Prostate gland (tissue), 2 donors: ENCODE measurements around the gene RANBP1. TPM values are rescaled to one million over a fixed set of nuclear protein-coding genes. Genes with fewer than 3 reads are reported as not detected.
A peak's percentile ranks its signal among the peaks of the same experiment; 100 is the strongest.

ENCODE experiments used
- DNase-seq: peaks from one replicate; pipeline ENCODE4 v3.0.0-alpha.2; 2019; ENCODE audit warnings: low spot score
- H3K27ac ChIP-seq, 2 donors: fragments of 200-600 bp; sonication (generic); 2 replicates each; pipeline ENCODE4 v1.5.1; 2017 to 2019
- H3K27me3 ChIP-seq: fragments of 200-600 bp; sonication (generic); replicated peaks from 2 replicates; pipeline ENCODE4 v1.5.1; 2019; ENCODE audit not compliant: insufficient read depth
- H3K36me3 ChIP-seq, 2 donors: fragments of 200-600 bp; sonication (generic); 1 replicate in 1 of 2; 2 replicates in 1 of 2; pipeline versions ENCODE4 v1.5.1 to v1.8.1; 2017 to 2019
- H3K4me1 ChIP-seq: fragments of 200-600 bp; sonication (generic); replicated peaks from 2 replicates; pipeline ENCODE4 v1.5.1; 2019
- H3K4me3 ChIP-seq, 2 donors: fragments of 200-600 bp; sonication (generic); 2 replicates each; pipeline ENCODE4 v1.5.1; 2017 to 2019
- H3K9me3 ChIP-seq: fragments of 200-600 bp; sonication (generic); 2 replicates; pipeline ENCODE4 v1.5.1; 2017
- POLR2A ChIP-seq: fragments of 450-650 bp; IDR thresholded peaks from one replicate; pipeline ENCODE4 v1.6.1; 2016; ENCODE audit warnings: antibody characterized with exemption, mild to moderate bottlenecking
- POLR2AphosphoS5 ChIP-seq: sonication (generic); formaldehyde crosslinking; IDR thresholded peaks from one replicate; pipeline ENCODE4 v1.6.1; 2017; ENCODE audit warnings: antibody characterized with exemption
- WGBS: methylation state at CpG from one replicate; pipeline ENCODE4 v1.1.5; 2018; 5-methylcytosine and 5-hydroxymethylcytosine counted together
- intact Hi-C: fragments of 100-400 bp; cut with DNase I; formaldehyde crosslinking; loops from one replicate; pipeline ENCODE4 v1.14.2; 2022
- total RNA-seq, 2 donors: library from RNA; depleted of rRNA; stranded (reverse); fragments of >200 nt; gene quantifications; one replicate each; pipeline ENCODE4 v1.1.0, GENCODE V29; 2016
- TF ChIP-seq, protein P1 (sequence below), 4 experiments: fragments of 200-600 bp in 2 of 4; fragments of 450-650 bp in 2 of 4; sonication (generic) in 2 of 4; IDR thresholded peaks; 1 replicate in 3 of 4; 2 replicates in 1 of 4; pipeline ENCODE4 v1.5.1; 2016 to 2019; ENCODE audit warnings: antibody characterized with exemption in 4 of 4, mild to moderate bottlenecking in 2 of 4, moderate library complexity in 2 of 4

The RANBP1 gene
- total RNA-seq, 2 donors from 2014 or later, result 108 to 204 TPM

DNA sequence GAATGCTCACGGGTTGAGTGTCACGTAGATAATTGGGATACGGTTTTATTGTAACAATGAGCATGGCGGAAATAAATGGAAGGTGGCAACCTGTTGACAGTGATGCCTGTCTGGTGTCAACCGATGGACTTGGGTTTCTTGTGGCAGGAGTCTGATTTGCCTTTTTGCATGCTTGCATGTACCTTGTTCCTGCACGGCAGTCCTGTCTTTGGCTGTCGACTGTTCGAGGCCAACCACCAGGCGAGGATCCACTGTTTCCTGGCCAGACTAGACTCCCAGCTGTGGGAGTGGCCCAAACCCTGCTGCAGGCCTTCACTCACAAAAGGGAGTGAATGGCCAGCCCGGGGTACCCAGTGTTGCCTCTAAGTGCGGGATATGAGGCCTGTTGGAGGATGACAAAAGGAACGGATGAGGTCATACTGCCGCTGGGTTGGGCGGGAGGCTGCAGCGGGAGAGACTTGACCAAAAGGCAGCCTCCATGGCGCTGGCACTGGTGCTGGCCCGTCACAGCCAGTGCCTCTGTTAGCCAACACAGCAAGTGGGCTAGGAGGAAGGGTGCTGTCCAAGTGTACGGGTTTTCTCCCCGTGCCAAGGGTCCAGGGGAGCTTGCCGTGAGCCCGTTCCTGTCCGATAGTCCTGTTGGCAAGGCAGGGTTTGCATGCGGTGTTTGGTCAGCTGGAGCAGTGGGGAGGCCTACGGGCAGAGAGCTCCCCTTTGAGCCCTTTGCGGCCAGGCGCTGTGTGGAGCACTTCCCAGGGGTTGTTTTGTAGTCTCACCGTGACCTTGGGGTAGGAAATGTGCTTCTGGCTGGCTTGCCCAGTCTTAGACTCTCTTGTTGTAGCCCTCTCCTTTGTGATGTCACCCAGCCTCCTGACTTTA, 34.9 kb upstream of the RANBP1 start:
- Histone ChIP-seq H3K27me3 (no peaks in the 10 kb centered on the region), H3K27ac (peak overlapping the region; percentile 75 to 84), H3K36me3 (peaks cover 0 to 4% of the 10 kb centered on the region in 2 donors), H3K4me3 (peak overlapping the region; percentile 65 to 67), H3K9me3 (no peaks in the 10 kb centered on the region), H3K4me1 (peaks cover 15% of the 10 kb centered on the region)
- 4% methylated on average over 27 of the region's 27 CpGs for WGBS
- TF ChIP-seq POLR2AphosphoS5 (no peak), POLR2A (no peak)
- intact Hi-C loops, result loop anchor here (2.0 to 5.0 kb wide), 2 partner anchors 36 to 51 kb away; partner anchors contain the start of genes RANBP1, TRMT2A and ZDHHC8
- no peak for DNase-seq

GRCh38 chr22:20083157-20083890, 32.6 kb upstream of the RANBP1 start:
- Histone ChIP-seq H3K4me3 (no peak overlapping the region), H3K4me1 (peaks cover 15% of the 10 kb centered on the region), H3K27me3 (no peaks in the 10 kb centered on the region), H3K27ac (no peak overlapping the region), H3K9me3 (no peaks in the 10 kb centered on the region), H3K36me3 (peaks cover 0 to 22% of the 10 kb centered on the region in 2 donors)
- WGBS, result 80% methylated on average over 10 of the region's 10 CpGs
- TF ChIP-seq POLR2AphosphoS5 (no peak), POLR2A (no peak)
- TF ChIP-seq, protein P1, sequence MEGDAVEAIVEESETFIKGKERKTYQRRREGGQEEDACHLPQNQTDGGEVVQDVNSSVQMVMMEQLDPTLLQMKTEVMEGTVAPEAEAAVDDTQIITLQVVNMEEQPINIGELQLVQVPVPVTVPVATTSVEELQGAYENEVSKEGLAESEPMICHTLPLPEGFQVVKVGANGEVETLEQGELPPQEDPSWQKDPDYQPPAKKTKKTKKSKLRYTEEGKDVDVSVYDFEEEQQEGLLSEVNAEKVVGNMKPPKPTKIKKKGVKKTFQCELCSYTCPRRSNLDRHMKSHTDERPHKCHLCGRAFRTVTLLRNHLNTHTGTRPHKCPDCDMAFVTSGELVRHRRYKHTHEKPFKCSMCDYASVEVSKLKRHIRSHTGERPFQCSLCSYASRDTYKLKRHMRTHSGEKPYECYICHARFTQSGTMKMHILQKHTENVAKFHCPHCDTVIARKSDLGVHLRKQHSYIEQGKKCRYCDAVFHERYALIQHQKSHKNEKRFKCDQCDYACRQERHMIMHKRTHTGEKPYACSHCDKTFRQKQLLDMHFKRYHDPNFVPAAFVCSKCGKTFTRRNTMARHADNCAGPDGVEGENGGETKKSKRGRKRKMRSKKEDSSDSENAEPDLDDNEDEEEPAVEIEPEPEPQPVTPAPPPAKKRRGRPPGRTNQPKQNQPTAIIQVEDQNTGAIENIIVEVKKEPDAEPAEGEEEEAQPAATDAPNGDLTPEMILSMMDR (IDR thresholded peaks at IDR 0.05), result no peak
- intact Hi-C loops, result loop anchor here (5.0 kb wide), 1 partner anchor 49 kb away; the partner anchor contains the start of gene ZDHHC8
- no peak for DNase-seq

DNA sequence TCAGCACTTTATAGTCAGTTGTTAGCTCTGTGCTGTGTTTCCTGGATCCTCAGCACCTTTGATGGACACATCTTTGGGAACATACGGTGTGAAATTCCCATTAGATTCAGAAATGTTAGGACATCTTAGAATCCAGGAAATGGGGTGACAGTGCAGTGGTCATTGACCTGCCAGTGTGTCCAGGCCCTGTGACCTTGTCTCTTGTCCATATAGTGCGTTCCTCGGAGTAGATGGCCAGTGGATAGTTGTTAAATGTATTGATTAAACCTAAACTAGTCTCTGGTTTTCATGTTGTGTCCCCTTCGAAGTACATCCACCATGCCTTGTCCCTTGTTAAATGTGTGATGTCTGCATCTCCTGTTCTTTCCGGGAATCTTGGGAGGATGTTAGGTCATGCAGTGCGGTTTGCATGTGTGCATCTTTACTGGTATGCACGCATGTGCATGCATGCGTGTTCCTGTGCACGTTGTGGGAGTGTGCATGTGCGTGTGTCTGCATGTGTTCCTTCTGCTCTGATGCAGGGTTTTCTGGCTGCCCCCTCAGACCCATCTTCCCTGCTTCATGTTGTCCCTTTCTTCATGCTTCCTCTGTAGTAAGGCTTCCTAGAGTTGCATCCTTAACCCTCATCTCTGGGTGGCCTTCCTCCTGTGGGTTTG, 31.9 kb upstream of the RANBP1 start:
- 83% methylated on average over 10 of the region's 10 CpGs for WGBS
- Histone ChIP-seq H3K27ac (no peak overlapping the region), H3K4me1 (peaks cover 15% of the 10 kb centered on the region), H3K9me3 (no peaks in the 10 kb centered on the region), H3K27me3 (no peaks in the 10 kb centered on the region), H3K4me3 (no peak overlapping the region), H3K36me3 (peaks cover 0 to 26% of the 10 kb centered on the region in 2 donors)
- no peak for DNase-seq
- intact Hi-C loops, result loop anchor here (5.0 kb wide), 1 partner anchor 48 kb away; the partner anchor contains the start of gene ZDHHC8
- TF ChIP-seq, protein P1 (IDR thresholded peaks at IDR 0.05), result no peak
- TF ChIP-seq POLR2AphosphoS5 (no peak), POLR2A (no peak)

DNA sequence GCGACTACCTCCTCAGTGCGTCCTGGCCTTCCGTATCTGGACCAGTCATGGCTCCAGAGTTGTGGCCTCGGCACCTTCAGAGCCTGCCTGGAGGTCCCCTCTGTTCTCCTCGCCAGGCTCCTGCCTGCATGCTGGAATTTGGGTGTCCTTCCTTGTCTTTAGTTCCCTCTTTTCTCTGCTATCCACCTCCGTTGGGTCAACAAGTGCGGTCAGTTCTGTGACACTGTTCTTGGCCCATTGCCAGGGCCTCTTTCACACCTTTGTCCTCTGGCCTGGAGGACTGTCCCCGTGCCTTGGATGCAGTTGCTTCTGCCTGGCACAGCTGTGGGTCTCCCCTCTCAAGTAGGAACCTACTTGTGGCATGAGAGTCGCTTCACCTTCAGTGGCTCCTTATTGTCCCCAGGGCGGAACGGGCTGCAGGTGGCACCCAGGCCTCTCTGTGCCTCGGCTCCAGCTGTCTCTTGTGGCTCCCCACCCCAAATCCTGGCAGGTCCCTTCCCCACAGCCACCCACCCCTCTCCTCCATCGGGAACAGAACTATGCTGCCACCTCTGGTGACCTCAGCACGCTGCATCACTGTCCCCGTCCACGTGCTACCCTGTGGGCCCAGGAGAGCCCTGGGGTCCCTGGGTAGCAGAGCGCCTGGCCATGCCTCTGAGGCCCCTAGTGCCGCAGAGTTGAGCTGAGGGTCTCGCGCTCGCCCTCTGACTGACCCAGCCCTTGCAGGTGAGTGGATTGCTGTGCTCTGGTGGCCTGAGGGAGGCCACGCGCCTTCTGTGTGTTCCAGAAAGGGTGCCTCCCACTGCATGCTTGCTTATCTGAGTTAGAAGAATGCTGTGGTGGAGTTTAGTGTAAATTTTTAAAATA, 31.1 kb upstream of the RANBP1 start:
- 75% methylated on average over 23 of the region's 23 CpGs for WGBS
- H3K4me1 ChIP-seq, result peaks cover 15% of the 10 kb centered on the region
- intact Hi-C loops, result loop anchor here (5.0 kb wide), 1 partner anchor 48 kb away; the partner anchor contains the start of gene ZDHHC8
- H3K4me3 ChIP-seq, result no peak overlapping the region
- H3K36me3 ChIP-seq, result peaks cover 2 to 33% of the 10 kb centered on the region in 2 donors
- TF ChIP-seq POLR2AphosphoS5 (no peak), POLR2A (no peak)
- TF ChIP-seq, protein P1 (IDR thresholded peaks at IDR 0.05), result no peak
- H3K27me3 ChIP-seq, result no peaks in the 10 kb centered on the region
- DNase-seq, result no peak
- H3K27ac ChIP-seq, result no peak overlapping the region
- H3K9me3 ChIP-seq, result no peaks in the 10 kb centered on the region
